Measurements from ENCODE around the gene ADCY3.

ADCY3 gene

DNA sequence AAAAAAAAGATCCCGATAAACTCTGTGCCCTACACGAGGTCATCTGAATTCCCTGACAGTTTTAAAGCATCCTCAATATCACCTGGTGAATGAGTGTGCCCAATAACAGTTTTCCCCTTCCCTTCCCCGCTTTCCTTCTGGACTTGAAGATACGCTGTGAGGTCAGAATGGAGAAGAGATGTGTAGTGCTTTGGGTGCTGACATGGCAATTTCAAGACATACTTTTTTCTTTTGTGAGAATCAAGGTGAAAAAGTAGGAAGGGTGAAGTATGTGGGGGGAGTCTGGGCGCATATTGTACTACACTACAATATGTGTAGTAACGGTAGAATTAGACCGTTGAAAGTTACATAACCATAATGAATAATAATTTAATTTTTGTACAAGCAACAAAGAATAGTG, 30.1 kb upstream of the ADCY3 start:
- H3K9me2 ChIP-seq (ENCODE audit: low read depth, low read length): no peaks in the 10 kb centered on the region
- no peak overlapping the region for H2AFZ ChIP-seq (ENCODE audit: low read length)
- no peaks in the 10 kb centered on the region; the same call in 1 of the 2 replicates for H3K9me3 ChIP-seq (ENCODE audit: low read length)
- no peaks in the 10 kb centered on the region for H3K27me3 ChIP-seq (ENCODE audit: insufficient read depth, low read length)
- no peaks in the 10 kb centered on the region for H4K20me1 ChIP-seq (ENCODE audit: insufficient read depth, low read length)
- no peak overlapping the region for H3K9ac ChIP-seq (ENCODE audit: low read length)
- TF ChIP-seq EZH2 (IDR thresholded peaks at IDR 0.05; ENCODE audit: borderline replicate concordance, low read length): no peak
- TF ChIP-seq, protein P1, sequence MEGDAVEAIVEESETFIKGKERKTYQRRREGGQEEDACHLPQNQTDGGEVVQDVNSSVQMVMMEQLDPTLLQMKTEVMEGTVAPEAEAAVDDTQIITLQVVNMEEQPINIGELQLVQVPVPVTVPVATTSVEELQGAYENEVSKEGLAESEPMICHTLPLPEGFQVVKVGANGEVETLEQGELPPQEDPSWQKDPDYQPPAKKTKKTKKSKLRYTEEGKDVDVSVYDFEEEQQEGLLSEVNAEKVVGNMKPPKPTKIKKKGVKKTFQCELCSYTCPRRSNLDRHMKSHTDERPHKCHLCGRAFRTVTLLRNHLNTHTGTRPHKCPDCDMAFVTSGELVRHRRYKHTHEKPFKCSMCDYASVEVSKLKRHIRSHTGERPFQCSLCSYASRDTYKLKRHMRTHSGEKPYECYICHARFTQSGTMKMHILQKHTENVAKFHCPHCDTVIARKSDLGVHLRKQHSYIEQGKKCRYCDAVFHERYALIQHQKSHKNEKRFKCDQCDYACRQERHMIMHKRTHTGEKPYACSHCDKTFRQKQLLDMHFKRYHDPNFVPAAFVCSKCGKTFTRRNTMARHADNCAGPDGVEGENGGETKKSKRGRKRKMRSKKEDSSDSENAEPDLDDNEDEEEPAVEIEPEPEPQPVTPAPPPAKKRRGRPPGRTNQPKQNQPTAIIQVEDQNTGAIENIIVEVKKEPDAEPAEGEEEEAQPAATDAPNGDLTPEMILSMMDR (IDR thresholded peaks at IDR 0.05; ENCODE audit: low read length): no peak
- peaks cover 50% of the 10 kb centered on the region for H3K36me3 ChIP-seq (ENCODE audit: insufficient read depth, low read length)
- H3F3A ChIP-seq (ENCODE audit: insufficient read depth, low read length): no peaks in the 10 kb centered on the region
- no peak overlapping the region for H3K27ac ChIP-seq (ENCODE audit: low read depth, low read length, poor library complexity, severe bottlenecking)
- H3K4me1 ChIP-seq (ENCODE audit: insufficient read depth, low read length, severe bottlenecking): no peaks in the 10 kb centered on the region
- H3K79me2 ChIP-seq (ENCODE audit: insufficient read depth, low read length): no peaks in the 10 kb centered on the region
- H3K4me2 ChIP-seq (ENCODE audit: low read length): no peak overlapping the region
- no peak overlapping the region for H3K4me3 ChIP-seq (ENCODE audit: low read depth, low read length, poor library complexity, severe bottlenecking)

DNA sequence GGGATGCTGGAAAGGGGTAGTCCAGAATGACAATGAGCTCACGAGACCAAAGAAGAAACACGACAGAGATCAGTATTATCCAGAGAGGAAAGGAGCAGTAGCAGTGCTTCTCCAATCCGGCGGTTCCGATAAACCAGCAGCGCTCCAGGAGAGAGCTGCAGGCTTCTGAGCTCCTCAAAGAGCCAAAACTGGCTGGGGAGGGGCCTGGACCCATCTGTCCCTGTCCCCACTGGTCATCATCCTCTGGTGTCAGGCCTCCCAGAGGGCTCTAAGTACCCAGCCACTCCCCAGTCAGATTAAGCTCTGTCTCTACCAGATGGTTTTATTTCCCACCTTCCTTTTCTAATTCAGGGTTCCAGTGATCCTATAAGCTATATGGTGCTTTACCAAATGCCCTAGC, 28.5 kb upstream of the ADCY3 start:
- H3F3A ChIP-seq (ENCODE audit: insufficient read depth, low read length): no peaks in the 10 kb centered on the region
- H3K9ac ChIP-seq (ENCODE audit: low read length): no peak overlapping the region
- H3K4me3 ChIP-seq (ENCODE audit: low read depth, low read length, poor library complexity, severe bottlenecking): no peak overlapping the region
- H3K27me3 ChIP-seq (ENCODE audit: insufficient read depth, low read length): no peaks in the 10 kb centered on the region
- no peaks in the 10 kb centered on the region for H3K4me1 ChIP-seq (ENCODE audit: insufficient read depth, low read length, severe bottlenecking)
- H3K4me2 ChIP-seq (ENCODE audit: low read length): no peak overlapping the region
- no peaks in the 10 kb centered on the region for H4K20me1 ChIP-seq (ENCODE audit: insufficient read depth, low read length)
- TF ChIP-seq, protein P1 (IDR thresholded peaks at IDR 0.05; ENCODE audit: low read length): no peak
- no peak for TF ChIP-seq EZH2 (IDR thresholded peaks at IDR 0.05; ENCODE audit: borderline replicate concordance, low read length)
- H3K27ac ChIP-seq (ENCODE audit: low read depth, low read length, poor library complexity, severe bottlenecking): no peak overlapping the region
- H3K79me2 ChIP-seq (ENCODE audit: insufficient read depth, low read length): no peaks in the 10 kb centered on the region
- H3K9me2 ChIP-seq (ENCODE audit: low read depth, low read length): no peaks in the 10 kb centered on the region
- H2AFZ ChIP-seq (ENCODE audit: low read length): no peak overlapping the region
- H3K9me3 ChIP-seq (ENCODE audit: low read length): no peaks in the 10 kb centered on the region
- peaks cover 36% of the 10 kb centered on the region for H3K36me3 ChIP-seq (ENCODE audit: insufficient read depth, low read length)

DNA sequence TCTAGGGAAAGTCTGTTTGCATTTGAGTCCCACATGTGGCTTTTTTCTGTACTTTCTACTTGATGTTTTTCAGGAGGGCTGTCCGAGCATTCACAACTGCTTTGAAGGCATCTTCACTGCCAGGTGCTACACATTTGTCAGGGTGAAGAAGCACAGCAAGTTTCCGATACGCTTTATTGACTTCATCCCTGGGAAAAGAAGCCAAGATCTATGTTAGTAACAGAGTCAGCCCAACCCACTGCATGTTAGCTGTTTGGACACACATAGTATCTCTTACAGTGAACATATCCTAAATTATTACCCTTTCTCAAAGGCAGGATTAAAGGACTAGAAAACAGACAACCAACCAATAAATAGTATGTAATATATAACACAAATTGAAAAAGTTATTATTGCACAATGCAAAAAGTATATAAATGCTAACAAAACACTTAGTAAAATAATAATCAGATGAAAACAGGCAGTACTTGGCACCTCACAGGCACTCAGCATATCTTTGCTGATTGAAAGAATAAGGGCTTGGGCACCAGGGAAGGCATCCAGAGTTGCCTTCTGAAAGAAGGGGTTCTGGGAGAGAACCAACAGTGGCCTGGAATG, 27.6 kb upstream of the ADCY3 start:
- no peak overlapping the region for H3K4me2 ChIP-seq (ENCODE audit: low read length)
- TF ChIP-seq, protein P1 (IDR thresholded peaks at IDR 0.05; ENCODE audit: low read length): no peak
- TF ChIP-seq EZH2 (IDR thresholded peaks at IDR 0.05; ENCODE audit: borderline replicate concordance, low read length): no peak
- H3K79me2 ChIP-seq (ENCODE audit: insufficient read depth, low read length): no peaks in the 10 kb centered on the region
- no peak overlapping the region for H2AFZ ChIP-seq (ENCODE audit: low read length)
- no peaks in the 10 kb centered on the region for H3K27me3 ChIP-seq (ENCODE audit: insufficient read depth, low read length)
- no peaks in the 10 kb centered on the region for H3F3A ChIP-seq (ENCODE audit: insufficient read depth, low read length)
- H4K20me1 ChIP-seq (ENCODE audit: insufficient read depth, low read length): no peaks in the 10 kb centered on the region
- H3K36me3 ChIP-seq (ENCODE audit: insufficient read depth, low read length): peaks cover 36% of the 10 kb centered on the region
- no peaks in the 10 kb centered on the region for H3K9me3 ChIP-seq (ENCODE audit: low read length)
- no peaks in the 10 kb centered on the region for H3K4me1 ChIP-seq (ENCODE audit: insufficient read depth, low read length, severe bottlenecking)
- H3K27ac ChIP-seq (ENCODE audit: low read depth, low read length, poor library complexity, severe bottlenecking): no peak overlapping the region
- H3K9ac ChIP-seq (ENCODE audit: low read length): no peak overlapping the region
- H3K9me2 ChIP-seq (ENCODE audit: low read depth, low read length): no peaks in the 10 kb centered on the region
- no peak overlapping the region for H3K4me3 ChIP-seq (ENCODE audit: low read depth, low read length, poor library complexity, severe bottlenecking)

All from OCI-LY1 (cell line).